ENCODE results near the gene CSTF1.

The CSTF1 gene

GRCh38 chr20:56430957-56431356, 38.5 kb downstream of the CSTF1 start:
- DNase-seq = no peak

GRCh38 chr20:56431471-56431870, 39.0 kb downstream of the CSTF1 start:
- no peak for DNase-seq

GRCh38 chr20:56433221-56433879, 40.9 kb downstream of the CSTF1 start:
- no peak for DNase-seq

GRCh38 chr20:56433880-56434255, 41.4 kb downstream of the CSTF1 start:
- no peak for DNase-seq

- no peak for DNase-seq
Measured at GRCh38 chr20:56437196-56437960, 44.9 kb downstream of the CSTF1 start.

GRCh38 chr20:56438284-56438683, 45.8 kb downstream of the CSTF1 start:
- DNase-seq = no peak

GRCh38 chr20:56439771-56440291, 47.4 kb downstream of the CSTF1 start:
- no peak for DNase-seq

GRCh38 chr20:56440346-56441007, 48.0 kb downstream of the CSTF1 start:
- no peak for DNase-seq

- DNase-seq = no peak
Measured at GRCh38 chr20:56442389-56443365, 50.2 kb downstream of the CSTF1 start.

GRCh38 chr20:56443654-56444540, 51.5 kb downstream of the CSTF1 start:
- DNase-seq = no peak

- no peak for DNase-seq
Measured at GRCh38 chr20:56445130-56445529, 52.7 kb downstream of the CSTF1 start.

GRCh38 chr20:56445540-56445939, 53.1 kb downstream of the CSTF1 start:
- no peak for DNase-seq

GRCh38 chr20:56447227-56447626, 54.8 kb downstream of the CSTF1 start:
- no peak for DNase-seq

- no peak for DNase-seq
Measured at GRCh38 chr20:56449459-56449858, 57.0 kb downstream of the CSTF1 start.

GRCh38 chr20:56451056-56451765, 58.8 kb downstream of the CSTF1 start:
- DNase-seq = no peak

- no peak for DNase-seq
Measured at GRCh38 chr20:56453352-56453751, 60.9 kb downstream of the CSTF1 start.

GRCh38 chr20:56454754-56455153, 62.3 kb downstream of the CSTF1 start:
- DNase-seq = no peak
